ENCODE measurements around the gene ADSS2. TPM values are rescaled to one million over a fixed set of nuclear protein-coding genes. Genes with fewer than 3 reads are reported as not detected.

Gene ADSS2
- total RNA-seq, 1 donor: 52.8 TPM

DNA sequence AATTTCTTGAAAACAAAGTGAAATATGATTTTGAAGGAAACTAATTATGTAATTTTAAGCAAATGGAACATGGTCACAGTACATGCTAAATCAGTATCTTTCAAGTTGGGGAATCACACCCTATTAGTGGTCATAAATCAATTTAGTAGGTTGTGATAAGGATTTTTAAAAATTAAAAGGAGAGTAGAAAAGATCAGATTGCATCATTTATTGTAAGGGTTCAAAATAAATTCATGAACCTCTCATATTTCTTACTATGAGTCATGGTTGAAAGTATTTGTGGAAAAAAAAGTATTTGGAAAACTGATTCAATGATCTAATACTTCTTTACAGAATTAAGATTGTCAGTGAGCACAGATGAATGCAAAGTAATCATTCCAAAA is 14.6 kb downstream of the ADSS2 start:
- peaks cover 30% of the 10 kb centered on the region for H3K4me1 ChIP-seq (ENCODE audit: insufficient read depth, low read length)
- H3K9me3 ChIP-seq (ENCODE audit: low read depth, low read length): no peaks in the 10 kb centered on the region
- H3K36me3 ChIP-seq (ENCODE audit: insufficient read depth, low read length): peaks cover 9% of the 10 kb centered on the region
- TF ChIP-seq CTCF (IDR thresholded peaks at IDR 0.05; ENCODE audit: extremely low read depth, low read depth, low read length): no peak
- no peak for DNase-seq (ENCODE audit: insufficient read length, low spot score, missing footprints)
- peaks cover 53% of the 10 kb centered on the region for H3K79me2 ChIP-seq (ENCODE audit: insufficient read depth, low read length)
- peak overlapping the region; percentile 18 for H3K4me2 ChIP-seq (ENCODE audit: insufficient read depth, low read length)
- no peaks in the 10 kb centered on the region for H4K20me1 ChIP-seq (ENCODE audit: insufficient read depth, low read length)
- H3K27ac ChIP-seq (ENCODE audit: low read depth, low read length): peak overlapping the region; percentile 83
- no peak overlapping the region for H3K4me3 ChIP-seq (ENCODE audit: insufficient read depth, low read length)
- H3K27me3 ChIP-seq (ENCODE audit: insufficient read depth, low read length): no peaks in the 10 kb centered on the region
- no peak overlapping the region for H2AFZ ChIP-seq (ENCODE audit: low read length)

DNA sequence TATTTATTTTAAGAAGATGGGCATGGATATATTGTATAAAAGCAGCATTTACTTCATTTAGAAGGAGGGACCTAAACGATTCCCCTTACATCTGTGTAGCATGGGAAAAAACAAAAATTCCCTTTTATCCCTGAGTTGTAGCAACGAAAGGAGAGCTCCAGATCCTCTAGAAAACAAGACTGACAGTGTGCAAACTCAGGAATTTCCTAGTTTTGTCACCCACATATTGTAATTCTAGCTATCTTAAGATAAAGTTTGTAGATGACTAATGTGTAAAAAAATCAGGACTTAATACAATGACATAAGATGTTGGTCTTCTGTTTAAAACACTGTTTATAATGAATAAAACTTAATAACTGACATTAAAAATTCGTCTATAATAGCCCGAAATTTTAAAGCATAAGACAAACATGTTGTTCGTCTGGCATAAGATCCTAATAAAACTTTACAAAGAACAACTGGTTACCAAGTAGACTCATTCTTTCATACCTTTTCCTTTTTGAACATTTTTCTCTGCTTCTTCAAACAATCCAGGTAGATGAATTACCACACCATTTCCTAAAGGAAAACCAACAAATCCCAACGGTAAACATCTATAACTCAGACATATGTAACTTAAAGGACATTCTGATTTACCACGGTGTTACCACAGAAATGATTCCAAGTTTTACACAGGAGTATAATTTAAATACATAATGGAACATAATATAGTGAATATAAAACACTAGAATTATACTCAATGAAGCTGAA is 15.2 kb downstream of the ADSS2 start:
- no peak for DNase-seq (ENCODE audit: insufficient read length, low spot score, missing footprints)
- H3K79me2 ChIP-seq (ENCODE audit: insufficient read depth, low read length): peaks cover 48% of the 10 kb centered on the region

DNA sequence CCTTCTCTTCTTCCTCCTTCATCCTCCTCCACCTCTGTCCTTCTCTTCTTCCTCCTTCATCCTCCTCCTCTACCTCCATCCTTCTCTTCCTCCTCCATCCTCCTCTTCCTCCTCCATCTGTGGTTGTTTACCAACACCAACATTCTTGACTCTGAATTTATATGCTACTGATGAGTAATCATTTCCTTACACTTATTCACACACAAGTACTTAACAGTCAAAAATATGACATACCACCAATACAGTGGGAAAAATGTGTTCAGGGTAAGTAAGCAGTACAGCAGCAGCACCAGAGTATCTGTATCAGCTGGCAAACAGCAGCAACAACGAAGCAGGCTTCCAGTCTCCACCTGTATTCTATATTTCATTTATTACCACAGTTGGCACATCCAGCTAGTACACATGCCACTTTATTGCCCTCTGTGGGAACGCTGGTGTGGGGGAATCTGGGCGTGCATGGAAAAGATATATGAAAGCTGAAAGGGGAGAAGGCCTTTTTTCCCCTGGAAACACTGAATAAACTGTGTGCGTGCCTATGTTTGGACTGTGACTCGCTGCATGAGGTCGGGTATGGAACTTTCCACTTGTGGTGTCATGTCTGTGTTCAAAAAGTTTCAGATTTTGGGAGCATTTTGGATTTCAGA is 16.0 kb downstream of the ADSS2 start:
- peak; percentile 73 for DNase-seq (ENCODE audit: insufficient read length, low spot score, missing footprints)
- H3K4me3 ChIP-seq (ENCODE audit: insufficient read depth, low read length): peak overlapping the region; percentile 43
- H3K4me2 ChIP-seq (ENCODE audit: insufficient read depth, low read length): peak overlapping the region; percentile 41
- H4K20me1 ChIP-seq (ENCODE audit: insufficient read depth, low read length): no peaks in the 10 kb centered on the region
- no peaks in the 10 kb centered on the region for H3K27me3 ChIP-seq (ENCODE audit: insufficient read depth, low read length)
- H3K9me3 ChIP-seq (ENCODE audit: low read depth, low read length): no peaks in the 10 kb centered on the region
- H3K27ac ChIP-seq (ENCODE audit: low read depth, low read length): peak overlapping the region; percentile 83
- TF ChIP-seq CTCF (IDR thresholded peaks at IDR 0.05; ENCODE audit: extremely low read depth, low read depth, low read length): no peak
- peak overlapping the region; percentile 60 for H2AFZ ChIP-seq (ENCODE audit: low read length)
- H3K36me3 ChIP-seq (ENCODE audit: insufficient read depth, low read length): peaks cover 16% of the 10 kb centered on the region
- H3K4me1 ChIP-seq (ENCODE audit: insufficient read depth, low read length): peaks cover 30% of the 10 kb centered on the region
- peaks cover 42% of the 10 kb centered on the region for H3K79me2 ChIP-seq (ENCODE audit: insufficient read depth, low read length)

More for the DNA sequence above, 15.2 kb downstream of the ADSS2 start:
- Histone ChIP-seq H3K36me3 (ENCODE audit: insufficient read depth, low read length) (peaks cover 13% of the 10 kb centered on the region), H3K4me1 (ENCODE audit: insufficient read depth, low read length) (peaks cover 30% of the 10 kb centered on the region), H3K27me3 (ENCODE audit: insufficient read depth, low read length) (no peaks in the 10 kb centered on the region), H3K27ac (ENCODE audit: low read depth, low read length) (peak overlapping the region; percentile 83), H3K4me2 (ENCODE audit: insufficient read depth, low read length) (peak overlapping the region; percentile 41), H4K20me1 (ENCODE audit: insufficient read depth, low read length) (no peaks in the 10 kb centered on the region), H3K9me3 (ENCODE audit: low read depth, low read length) (no peaks in the 10 kb centered on the region), H3K4me3 (ENCODE audit: insufficient read depth, low read length) (peak overlapping the region; percentile 43), H2AFZ (ENCODE audit: low read length) (no peak overlapping the region)
- TF ChIP-seq CTCF (IDR thresholded peaks at IDR 0.05; ENCODE audit: extremely low read depth, low read depth, low read length): no peak

- Histone ChIP-seq H3K27ac (ENCODE audit: low read depth, low read length) (no peak overlapping the region), H2AFZ (ENCODE audit: low read length) (no peak overlapping the region), H3K4me2 (ENCODE audit: insufficient read depth, low read length) (no peak overlapping the region), H3K27me3 (ENCODE audit: insufficient read depth, low read length) (no peaks in the 10 kb centered on the region), H3K9me3 (ENCODE audit: low read depth, low read length) (no peaks in the 10 kb centered on the region), H3K4me1 (ENCODE audit: insufficient read depth, low read length) (peaks cover 11% of the 10 kb centered on the region), H3K36me3 (ENCODE audit: insufficient read depth, low read length) (peaks cover 23% of the 10 kb centered on the region), H4K20me1 (ENCODE audit: insufficient read depth, low read length) (no peaks in the 10 kb centered on the region), H3K4me3 (ENCODE audit: insufficient read depth, low read length) (no peak overlapping the region), H3K79me2 (ENCODE audit: insufficient read depth, low read length) (peaks cover 21% of the 10 kb centered on the region)
- no peak for DNase-seq (ENCODE audit: insufficient read length, low spot score, missing footprints)
- no peak for TF ChIP-seq CTCF (IDR thresholded peaks at IDR 0.05; ENCODE audit: extremely low read depth, low read depth, low read length)
These were observed 20.5 kb downstream of the ADSS2 start for GRCh38 chr1:244431166-244431565.

Data from osteoblast (primary cell).